Endometrium (tissue), 2 donors: ENCODE results near the gene ZNF195.
"Not testable (repeated sequence)": the region's sequence is repeated elsewhere in the genome, so short reads cannot be mapped to it uniquely, and the experiment has no call there.

ENCODE experiments used
- FAIRE-seq: peaks from 2 replicates; lab custom pipeline; 2012; peaks lifted over from hg19 to GRCh38; lab: Jason Lieb, UNC
- donor health status: control.
- donor health status: control.

The ZNF195 gene

DNA sequence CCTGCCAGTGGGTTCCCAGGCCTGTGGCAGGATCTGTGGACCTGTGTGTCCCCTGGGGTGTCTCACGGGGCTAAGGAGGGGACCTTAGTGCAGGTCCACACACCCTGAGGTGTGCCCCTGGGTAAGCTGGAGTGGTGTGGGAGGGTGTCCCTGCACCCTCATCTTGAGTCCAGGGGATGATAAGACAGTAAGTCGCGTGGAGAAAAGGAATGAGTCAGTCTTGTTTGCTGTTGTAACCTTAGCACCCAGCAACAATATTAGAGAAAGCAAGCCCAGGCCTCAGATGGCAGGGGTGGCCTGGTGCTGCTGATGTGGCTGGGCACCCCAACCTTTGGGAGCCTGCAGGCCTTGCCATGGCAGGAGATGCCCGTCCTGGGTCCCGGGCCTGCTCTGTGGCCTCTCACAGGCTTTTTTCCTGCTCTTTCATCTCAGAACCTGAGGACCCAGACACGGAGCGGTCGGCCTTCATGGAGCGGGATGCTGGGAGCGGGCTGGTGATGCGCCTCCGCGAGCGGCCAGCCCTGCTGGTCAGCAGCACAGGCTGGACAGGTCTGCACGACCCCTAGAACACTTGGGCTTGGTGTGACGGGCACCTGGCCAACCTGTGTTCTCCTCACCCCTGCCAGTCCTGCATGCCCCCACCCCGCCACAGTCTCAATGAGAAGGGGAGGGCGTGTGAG lies 23.4 kb upstream of the ZNF195 start:
- not testable (repeated sequence) for FAIRE-seq

DNA sequence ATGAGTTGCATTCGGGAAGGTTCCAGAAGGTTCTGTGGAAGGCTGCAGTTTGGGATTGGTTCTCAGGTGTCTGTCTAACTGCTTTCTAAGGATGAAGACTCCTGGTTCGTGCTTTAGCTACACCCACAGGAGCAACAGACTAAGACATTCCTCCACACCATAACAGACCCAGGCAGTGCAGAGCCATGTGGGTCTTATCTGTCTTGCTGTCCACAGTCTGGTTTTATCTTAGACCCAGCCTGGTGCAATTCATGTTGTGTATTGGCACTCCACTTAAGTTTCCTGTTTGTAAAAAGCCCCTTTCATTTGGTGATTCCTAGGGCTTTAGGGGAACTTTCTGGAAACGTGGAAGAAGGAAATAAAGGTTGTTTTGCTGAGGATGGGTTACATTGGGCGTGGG lies 22.1 kb upstream of the ZNF195 start:
- FAIRE-seq, result not testable (repeated sequence)

DNA sequence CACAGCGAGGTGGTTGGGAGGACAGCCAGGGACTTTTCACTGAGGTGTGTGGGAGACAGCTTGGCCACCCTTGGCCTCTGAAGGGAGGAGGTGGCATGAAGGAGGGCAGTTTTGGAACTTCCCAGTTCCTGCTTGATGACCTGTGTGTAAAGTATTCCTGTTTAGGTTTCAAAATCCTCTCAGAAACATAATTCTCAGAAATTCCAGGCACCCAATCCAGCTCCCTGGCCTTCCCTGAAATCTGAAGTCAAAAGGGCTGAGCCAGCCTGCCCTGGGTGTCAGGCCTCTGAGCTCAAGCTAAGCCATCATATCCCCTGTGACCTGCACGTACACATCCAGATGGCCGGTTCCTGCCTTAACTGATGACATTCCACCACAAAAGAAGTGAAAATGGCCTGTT lies 19.6 kb upstream of the ZNF195 start:
- not testable (repeated sequence) for FAIRE-seq

DNA sequence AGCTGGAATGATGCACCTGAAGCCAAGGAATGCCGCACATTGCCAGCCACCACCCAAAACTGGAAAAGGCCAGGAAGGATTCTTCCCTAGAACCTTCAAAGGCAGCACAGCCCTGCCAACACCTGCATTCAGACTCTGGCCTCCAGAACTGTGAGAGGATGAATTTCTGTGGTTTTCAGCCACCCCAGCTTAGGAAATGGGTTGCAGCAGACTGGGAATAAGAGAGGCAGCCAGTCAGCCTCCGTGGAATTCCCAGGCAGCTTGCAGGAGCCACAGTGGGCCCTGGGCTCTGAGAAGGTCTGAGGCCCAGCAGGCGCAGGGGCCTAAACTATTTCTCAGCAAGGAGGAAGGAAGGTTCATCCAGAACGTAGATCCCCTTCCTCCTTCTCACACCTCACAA lies 19.2 kb upstream of the ZNF195 start:
- not testable (repeated sequence) for FAIRE-seq

DNA sequence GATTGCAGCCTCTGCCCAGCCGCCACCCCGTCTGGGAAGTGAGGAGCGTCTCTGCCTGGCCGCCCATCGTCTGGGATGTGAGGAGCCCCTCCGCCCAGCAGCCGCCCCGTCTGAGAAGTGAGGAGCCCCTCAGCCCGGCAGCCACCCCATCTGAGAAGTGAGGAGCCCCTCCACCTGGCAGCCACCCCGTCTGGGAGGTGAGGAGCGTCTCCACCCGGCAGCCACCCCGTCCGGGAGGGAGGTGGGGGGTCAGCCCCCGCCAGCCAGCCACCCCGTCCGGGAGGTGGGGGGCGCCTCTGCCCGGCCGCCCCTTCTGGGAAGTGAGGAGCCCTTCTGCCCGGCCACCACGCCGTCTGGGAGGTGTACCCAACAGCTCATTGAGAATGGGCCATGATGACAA lies 18.3 kb upstream of the ZNF195 start:
- not testable (repeated sequence) for FAIRE-seq

DNA sequence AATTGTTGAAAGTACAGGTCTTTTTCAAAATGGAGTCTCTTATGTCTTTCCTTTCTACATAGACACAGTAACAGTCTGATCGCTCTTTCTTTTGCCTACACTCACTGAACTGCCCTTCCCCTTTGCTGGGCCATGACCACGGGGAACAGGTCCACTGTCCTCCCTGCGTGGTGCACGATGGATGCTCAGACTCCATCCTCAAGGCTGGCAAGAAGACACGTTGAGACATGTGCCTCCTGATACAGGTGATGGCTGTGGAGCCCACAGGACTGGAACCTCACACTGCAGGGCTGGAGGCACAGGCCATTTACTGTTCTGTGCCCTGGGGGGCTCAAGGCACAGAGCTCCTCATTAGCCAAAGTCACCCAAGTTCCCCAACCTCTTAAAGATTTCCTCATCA lies 16.5 kb upstream of the ZNF195 start:
- not testable (repeated sequence) for FAIRE-seq

DNA sequence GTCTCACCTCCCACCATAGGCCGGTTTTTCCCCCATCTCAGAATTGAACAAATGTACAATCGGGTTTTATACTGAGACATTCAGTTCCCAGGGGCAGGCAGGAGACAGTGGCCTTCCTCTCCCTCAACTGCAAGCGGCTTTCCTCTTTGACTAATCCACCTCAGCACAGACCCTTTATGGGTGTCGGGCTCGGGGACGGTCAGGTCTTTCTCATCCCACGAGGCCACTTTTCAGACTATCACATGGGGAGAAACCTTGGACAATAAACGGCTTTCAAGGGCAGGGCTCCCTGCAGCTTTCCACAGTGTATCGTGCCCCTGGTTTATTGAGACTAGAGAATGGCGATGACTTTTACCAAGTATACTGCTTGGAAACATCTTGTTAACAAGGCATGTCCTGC lies 16.0 kb upstream of the ZNF195 start:
- FAIRE-seq, result not testable (repeated sequence)

DNA sequence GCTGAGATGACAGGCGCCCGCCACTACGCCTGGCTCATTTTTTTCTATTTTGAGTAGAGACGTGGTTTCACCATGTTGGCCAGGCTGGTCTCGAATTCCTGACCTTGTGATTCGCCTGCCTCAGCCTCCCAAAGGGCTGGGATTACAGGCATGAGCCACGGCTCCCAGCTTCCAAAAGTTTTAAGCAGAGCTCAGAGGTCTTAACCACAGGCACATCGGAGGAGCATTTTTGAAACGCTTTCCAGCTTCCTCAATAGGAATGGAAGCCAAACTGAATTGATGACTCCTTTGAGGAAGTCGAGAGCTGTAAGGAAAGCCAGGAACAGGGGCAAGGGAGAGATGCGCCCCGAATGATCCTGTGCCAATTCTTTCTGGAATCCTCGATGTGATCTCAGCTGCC lies 14.5 kb upstream of the ZNF195 start:
- not testable (repeated sequence) for FAIRE-seq

DNA sequence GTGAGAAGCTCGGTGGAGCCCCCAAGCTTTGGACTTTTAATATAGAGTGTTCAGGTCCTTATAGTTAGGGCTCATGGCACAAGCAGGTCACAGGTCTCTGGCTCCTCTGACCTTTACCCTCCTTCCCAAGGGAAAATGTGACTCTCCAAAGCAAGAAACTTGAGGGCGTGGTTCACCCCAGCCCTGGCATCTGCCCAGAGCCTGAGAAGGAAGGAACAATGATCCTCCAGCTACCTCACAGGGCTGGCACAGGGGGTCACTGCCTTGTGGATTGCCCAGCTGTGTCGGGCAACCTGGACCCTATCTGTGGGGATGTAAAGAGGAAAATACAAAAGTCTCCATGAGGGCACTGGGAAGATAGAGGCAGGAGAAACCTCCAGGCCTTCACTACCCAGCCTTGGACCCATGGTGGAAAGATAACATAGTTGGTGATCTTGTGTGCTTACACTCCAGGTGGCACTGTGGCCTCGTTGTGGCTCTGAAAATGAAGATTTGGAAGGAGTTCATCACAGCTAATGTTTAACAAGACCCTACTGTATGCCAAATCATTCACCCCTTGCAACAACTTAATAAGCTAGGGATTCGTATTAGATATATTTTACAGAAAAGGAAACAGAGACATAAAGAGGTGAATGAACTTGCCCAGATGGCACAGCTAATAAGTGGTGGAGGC lies 3.8 kb upstream of the ZNF195 start:
- no peak for FAIRE-seq

DNA sequence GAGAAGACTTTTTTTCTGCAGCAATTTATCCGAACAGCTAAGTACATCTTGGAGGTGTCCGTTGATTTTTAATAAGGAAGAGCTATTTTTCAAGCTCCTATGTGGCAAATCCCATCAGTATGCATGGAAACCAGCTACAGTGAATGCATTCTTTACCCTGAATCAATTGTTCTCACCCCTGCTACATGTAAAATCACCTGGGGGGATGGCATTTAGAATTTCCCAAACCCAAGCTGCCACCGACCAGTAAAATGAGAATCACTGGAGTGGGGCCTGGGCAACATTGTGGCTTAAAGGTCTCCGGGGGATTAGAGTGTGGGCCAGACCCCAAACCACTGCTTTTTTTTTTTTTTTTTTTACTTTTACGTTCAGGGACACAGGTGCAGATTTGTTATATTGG lies 2.8 kb upstream of the ZNF195 start:
- FAIRE-seq, result no peak

DNA sequence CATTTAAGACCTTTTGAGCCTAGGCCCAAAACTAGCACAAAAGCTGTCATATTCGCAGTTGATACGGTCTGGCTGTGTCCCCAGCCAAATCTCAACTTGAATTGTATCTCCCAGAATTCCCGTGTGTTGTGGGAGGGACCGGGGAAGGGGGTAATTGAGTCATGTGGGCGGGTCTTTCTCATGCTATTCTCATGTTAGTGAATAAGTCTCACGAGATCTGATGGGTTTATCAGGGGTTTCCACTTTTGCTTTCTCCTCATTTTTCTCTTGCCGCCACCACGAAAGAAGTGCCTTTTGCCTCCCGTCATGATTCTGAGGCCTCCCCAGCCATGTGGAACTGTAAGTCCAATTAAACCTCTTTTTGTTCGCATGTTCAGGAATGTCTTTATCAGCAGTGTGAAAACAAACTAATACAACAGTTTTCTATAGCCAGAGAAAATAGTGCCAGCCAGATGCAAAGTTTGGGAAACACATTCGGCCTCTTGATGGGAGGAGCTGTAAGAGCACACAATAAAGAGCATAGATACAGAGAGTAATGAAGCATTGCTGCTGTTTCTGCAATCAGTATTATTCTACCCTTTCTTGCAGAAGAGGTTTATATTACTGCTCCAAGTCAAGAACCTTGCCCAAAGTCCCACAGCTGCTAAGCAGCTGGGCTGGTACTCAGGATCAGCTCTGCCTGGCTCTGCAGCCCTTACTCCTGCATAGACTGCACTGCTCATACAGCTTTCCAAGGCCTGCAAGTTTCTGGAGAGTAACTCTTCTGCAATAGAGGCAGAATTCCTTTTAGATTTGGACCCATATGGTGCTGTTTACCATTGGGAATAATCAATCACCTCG lies 2.0 kb upstream of the ZNF195 start:
- FAIRE-seq, result no peak

DNA sequence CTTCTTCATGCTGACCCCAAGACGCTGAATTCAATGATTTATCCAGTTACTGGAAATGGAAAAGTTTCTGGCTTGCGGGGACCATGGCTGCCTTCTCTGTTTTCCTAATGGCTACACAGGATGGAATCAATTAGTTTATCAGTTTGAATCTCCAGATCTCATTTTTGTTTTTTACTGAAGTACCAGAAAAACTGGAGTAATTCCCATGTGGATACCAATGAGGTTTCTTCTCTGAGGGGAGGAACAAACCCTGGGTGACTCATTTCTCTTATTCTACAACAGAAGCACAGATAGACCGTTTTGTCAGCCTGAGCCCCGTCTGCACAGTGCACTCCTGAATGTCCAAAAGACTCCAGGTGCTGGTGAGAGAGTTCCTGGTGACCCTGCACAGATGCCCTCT lies 3.4 kb downstream of the ZNF195 start:
- no peak for FAIRE-seq

DNA sequence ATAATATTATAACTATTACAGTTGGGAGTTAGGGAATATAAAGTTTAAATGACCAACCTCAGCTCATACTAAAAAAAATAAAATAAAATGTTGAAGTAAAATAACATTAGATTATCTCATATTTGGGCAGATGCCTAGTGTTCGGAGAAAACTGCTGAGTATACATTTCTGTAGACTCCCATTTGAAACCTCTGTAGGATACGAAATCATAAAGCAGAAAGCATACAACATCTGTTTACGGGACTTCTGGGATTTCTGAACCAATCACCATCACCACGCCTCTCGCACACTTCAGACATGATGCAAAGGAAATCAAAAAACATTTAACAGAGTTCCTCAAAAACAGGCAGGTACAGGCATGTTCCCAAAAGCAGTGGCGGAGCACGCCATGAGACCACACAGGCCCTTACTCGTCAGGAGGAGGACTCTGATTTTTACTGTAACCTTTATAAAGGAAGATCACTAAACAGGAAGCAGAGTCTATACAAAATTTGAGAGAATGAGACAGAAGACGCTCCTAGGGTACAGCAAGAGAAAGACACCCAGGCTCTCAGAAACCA lies 8.6 kb downstream of the ZNF195 start:
- FAIRE-seq, result no peak

DNA sequence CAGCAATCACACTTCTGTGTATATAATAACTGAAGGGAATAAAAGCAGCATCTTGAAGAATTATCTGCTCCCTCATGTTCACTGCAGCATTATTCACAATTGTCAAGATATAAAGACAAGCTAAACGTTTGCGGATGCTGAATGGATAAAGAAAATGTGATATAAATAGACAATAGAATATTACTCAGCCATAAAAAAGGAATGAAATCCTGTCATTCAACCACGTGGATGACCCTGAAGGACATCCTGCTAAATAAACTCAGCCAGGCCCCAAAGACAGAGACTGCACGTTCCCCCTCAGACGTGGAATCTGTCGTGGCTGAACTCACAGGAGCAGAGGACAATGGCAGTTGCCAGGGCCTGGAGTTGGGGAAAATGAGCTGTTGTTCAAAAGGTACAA lies 9.6 kb downstream of the ZNF195 start:
- FAIRE-seq, result no peak

DNA sequence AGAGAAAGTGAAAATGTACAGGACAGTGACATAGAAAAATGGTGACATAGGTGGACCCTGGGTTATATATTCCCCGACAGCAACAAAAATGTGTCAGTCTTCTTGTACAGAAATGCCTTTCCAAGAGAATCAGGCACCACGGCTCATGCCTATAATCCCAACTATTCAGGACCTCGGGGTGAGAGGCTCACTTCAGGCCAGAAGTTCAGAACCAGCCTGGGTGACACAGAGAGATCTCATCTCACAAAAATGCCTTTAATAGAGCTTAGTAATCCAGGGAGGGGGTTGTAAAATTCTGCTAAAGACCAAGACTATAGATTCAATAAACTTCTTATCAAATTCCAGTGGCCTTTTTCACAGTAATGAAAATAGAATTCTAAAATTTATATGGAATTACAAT lies 10.7 kb downstream of the ZNF195 start:
- no peak for FAIRE-seq

DNA sequence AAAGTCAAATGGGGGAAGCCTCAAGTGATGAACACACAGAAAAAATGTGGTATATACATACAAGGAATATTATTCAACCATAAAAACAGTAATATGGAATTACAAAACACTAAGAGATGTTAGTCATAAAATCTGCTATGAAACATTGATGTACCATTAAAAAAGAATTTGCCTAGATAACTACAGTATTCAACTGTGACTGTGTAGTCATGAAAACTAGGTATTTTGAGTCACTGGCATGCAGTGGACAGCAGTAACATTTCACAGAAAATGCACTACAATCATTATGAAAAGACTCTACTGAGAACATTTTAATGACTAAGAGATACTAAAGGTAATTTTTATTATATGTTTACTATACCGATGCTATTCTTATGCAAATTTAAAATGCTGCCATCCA lies 11.7 kb downstream of the ZNF195 start:
- FAIRE-seq, result no peak

DNA sequence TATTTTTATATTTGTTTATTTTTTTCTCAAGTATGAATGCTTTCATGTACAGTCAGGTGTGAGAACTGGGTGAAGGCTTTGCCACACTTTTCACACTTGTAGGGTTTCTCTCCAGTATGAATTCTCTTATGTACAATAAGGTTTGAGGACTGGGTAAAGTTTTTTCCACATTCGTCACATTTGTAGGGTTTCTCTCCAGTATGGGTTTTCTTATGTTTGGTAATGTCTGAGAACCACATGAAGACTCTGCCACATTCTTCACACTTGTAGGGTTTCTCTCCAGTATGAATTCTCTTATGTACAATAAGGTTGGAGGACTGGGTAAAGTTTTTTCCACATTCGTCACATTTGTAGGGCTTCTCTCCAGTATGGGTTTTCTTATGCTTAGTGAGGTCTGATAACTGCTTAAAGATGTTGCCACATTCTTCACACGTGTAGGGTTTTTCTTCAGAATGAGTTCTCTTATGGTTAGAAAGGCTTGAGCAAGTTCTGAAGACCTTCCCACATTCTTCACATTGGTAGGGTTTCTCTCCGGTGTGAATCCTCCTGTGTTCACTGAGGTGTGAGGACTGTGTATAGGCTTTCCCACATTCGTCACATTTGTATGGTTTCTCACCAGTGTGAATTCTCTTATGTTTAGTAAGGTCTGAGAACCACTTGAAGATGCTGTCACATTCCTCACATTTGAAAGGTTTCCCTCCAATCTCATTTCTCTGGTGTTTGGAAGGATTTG lies 19.7 kb downstream of the ZNF195 start:
- FAIRE-seq, result no peak

DNA sequence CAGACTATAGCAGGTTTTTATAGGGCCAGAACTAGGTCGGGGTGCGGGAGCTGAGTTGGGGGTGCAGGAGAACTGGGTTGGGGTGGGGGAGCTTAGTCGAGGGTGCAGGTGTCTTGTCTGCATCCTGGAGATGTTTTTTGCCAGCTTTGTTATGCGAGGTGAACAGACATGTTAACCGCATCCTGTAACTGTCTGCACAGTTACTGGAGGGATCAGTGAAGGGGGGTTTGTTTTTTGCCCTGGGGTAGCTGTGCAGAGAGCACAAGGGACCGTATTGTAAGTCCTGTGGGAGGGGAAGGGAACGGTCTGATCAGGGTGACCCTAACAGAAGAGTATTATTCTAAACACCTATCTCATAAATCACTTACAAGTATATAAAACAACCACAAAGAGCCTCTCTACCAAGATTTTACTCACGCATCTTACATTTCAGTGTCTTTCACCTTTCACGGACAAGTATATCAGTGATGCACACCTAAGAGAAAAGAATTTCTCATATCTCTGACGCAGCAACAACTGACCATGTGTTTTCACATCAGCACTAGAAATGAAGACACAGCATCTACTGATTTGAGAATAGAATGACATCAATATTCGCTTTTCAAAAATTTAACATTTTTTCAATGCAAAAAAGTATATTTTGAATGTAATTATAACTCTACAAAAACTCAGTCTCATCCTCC lies 20.8 kb downstream of the ZNF195 start:
- FAIRE-seq, result no peak

DNA sequence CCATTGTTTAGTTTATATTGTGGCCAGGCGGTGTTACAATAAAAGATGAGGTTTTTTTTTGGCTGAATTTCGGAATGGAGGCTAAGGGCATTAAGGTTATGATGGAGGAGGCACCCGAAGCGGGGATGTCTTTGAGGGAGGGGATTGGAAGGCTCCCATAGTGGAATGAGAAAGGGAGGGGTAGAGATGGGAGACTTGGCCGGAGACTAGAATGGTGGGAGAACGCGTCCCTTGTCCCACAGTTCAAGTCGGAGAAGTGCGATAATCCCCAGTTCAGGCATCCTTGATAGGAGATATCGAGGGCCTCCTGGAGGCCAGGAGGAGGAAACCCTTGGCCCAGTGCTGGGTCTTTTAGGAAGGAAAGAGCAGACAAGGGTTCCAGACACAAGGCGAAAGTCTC lies 21.6 kb downstream of the ZNF195 start:
- FAIRE-seq, result no peak

DNA sequence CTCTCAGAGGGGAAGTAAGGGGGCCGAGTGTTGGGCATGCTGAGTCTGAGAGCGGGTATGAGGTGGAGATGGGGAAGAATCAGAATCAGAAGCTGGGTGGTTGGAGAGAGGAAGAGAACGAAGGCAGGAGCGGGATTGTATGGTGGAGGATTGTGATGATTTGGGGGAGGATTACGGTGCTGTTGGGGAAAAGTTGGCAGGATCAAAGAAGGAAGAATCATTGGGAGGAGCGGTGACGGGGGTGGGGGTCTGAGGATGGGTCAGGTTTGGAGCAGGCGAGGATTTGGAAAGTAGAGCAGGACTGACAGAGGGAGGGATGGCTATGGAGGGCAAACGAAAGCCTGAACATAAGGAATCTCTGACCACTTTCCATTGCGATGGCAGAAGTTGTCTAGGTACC lies 22.1 kb downstream of the ZNF195 start:
- no peak for FAIRE-seq

DNA sequence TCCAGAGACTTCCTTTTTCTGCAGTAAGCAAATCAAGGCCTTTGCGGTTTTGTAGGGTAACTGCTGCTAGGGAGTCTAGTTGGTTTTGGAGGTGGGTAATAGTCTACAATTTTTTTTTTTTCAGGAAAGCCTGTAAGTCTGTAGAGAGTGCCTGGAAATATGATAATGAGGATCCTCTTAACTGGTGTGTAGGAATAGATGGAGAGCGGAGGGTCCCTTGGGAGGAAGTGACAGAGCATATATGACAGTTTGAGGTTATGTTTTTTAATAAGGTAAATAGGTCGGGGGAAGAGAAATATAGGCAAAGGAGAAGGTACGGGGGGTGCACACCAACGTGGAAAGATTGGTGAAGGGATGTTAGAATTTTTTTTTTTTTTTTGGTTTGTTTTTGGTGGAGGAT lies 25.9 kb downstream of the ZNF195 start:
- no peak for FAIRE-seq

DNA sequence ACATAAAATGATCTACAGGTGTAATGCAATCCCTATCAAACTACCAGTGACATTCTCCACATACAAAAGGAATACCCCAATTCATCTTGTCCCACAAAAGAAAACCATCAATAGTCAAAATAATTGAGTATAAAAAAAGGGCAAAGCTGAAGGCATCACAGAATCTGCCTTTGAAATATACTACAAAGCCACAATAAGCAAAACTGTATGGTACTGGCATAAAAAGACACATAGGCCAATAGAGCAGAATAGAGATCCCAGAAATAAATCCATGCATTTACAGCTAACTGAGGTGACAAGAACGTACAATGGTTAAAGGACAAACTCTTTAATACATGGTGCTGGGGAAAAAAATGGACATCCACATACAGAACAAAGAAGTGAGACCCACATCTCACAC lies 31.8 kb downstream of the ZNF195 start:
- FAIRE-seq, result no peak
